Endothelial cell (in vitro differentiated cells): ENCODE measurements around the gene CALM3. TPM values are rescaled to one million over a fixed set of nuclear protein-coding genes. Genes with fewer than 3 reads are reported as not detected.

ENCODE experiments used
- DNase-seq: peaks from one replicate; pipeline ENCODE4 v3.0.0; 2021; ENCODE audit warnings: low spot score
- H3K27ac Mint-ChIP-seq: one replicate; pipeline ENCODE4 v1.8.0; 2021; ENCODE audit warnings: mixed read lengths, inconsistent platforms; ENCODE audit not compliant: unreplicated experiment
- H3K27me3 Mint-ChIP-seq: one replicate; pipeline ENCODE4 v1.8.0; 2021; ENCODE audit warnings: mild to moderate bottlenecking, moderate library complexity, mixed read lengths, inconsistent platforms; ENCODE audit not compliant: unreplicated experiment
- H3K36me3 Mint-ChIP-seq: one replicate; pipeline ENCODE4 v1.8.0; 2021; ENCODE audit warnings: mild to moderate bottlenecking, low read depth, mixed read lengths, inconsistent platforms; ENCODE audit not compliant: unreplicated experiment
- H3K4me1 Mint-ChIP-seq: one replicate; pipeline ENCODE4 v1.8.0; 2021; ENCODE audit warnings: mild to moderate bottlenecking, mixed read lengths, inconsistent platforms; ENCODE audit not compliant: unreplicated experiment
- H3K4me3 Mint-ChIP-seq: one replicate; pipeline ENCODE4 v1.8.0; 2021; ENCODE audit warnings: mild to moderate bottlenecking, mixed read lengths, inconsistent platforms; ENCODE audit not compliant: unreplicated experiment
- H3K9me3 Mint-ChIP-seq: one replicate; pipeline ENCODE4 v1.8.0; 2021; ENCODE audit warnings: mixed read lengths, inconsistent platforms; ENCODE audit not compliant: unreplicated experiment
- CTCF ChIP-seq: fragments of 200-600 bp; sonication (generic); IDR thresholded peaks from one replicate; pipeline ENCODE4 v1.5.0; 2021; ENCODE audit warnings: antibody characterized with exemption; ENCODE audit not compliant: unreplicated experiment
- total RNA-seq: library from RNA; stranded (reverse); fragmentation: NEBNext Ultra II Directional; extraction: Animal tissue kit (Norgen Biotek cat#: 25700); gene quantifications from one replicate; pipeline ENCODE4 v1.2.1, GENCODE V29; 2021; ENCODE audit not compliant: unreplicated experiment

The CALM3 gene
- total RNA-seq, 1 donor from 2014 or later: 564 TPM

GRCh38 chr19:46606681-46607447, 5.7 kb downstream of the CALM3 start:
- Mint-ChIP-seq H3K27ac (peak overlapping the region; percentile 20), H3K4me1 (peaks cover 20% of the 10 kb centered on the region), H3K4me3 (peak overlapping the region; percentile 70), H3K36me3 (peaks cover 28% of the 10 kb centered on the region), H3K27me3 (peaks cover 20% of the 10 kb centered on the region), H3K9me3 (no peaks in the 10 kb centered on the region)
- DNase-seq: no peak
- TF ChIP-seq CTCF: no peak

- DNase-seq: no peak
- TF ChIP-seq CTCF: no peak
- Mint-ChIP-seq H3K9me3 (no peaks in the 10 kb centered on the region), H3K27ac (no peak overlapping the region), H3K27me3 (peaks cover 22% of the 10 kb centered on the region), H3K36me3 (peaks cover 28% of the 10 kb centered on the region), H3K4me3 (peak overlapping the region; percentile 59), H3K4me1 (peaks cover 15% of the 10 kb centered on the region)
Measured at GRCh38 chr19:46607448-46607841, 6.3 kb downstream of the CALM3 start.

- H3K27ac Mint-ChIP-seq: no peak overlapping the region
- peaks cover 22% of the 10 kb centered on the region for H3K27me3 Mint-ChIP-seq
- H3K4me3 Mint-ChIP-seq: peak overlapping the region; percentile 47
- no peak for TF ChIP-seq CTCF
- no peak for DNase-seq
- H3K9me3 Mint-ChIP-seq: no peaks in the 10 kb centered on the region
- H3K36me3 Mint-ChIP-seq: peaks cover 28% of the 10 kb centered on the region
- H3K4me1 Mint-ChIP-seq: peaks cover 9% of the 10 kb centered on the region
Measured at GRCh38 chr19:46608178-46608577, 7.0 kb downstream of the CALM3 start.

GRCh38 chr19:46608581-46609345, 7.6 kb downstream of the CALM3 start:
- DNase-seq: no peak
- Mint-ChIP-seq H3K9me3 (no peaks in the 10 kb centered on the region), H3K27ac (peak overlapping the region; percentile 52), H3K4me3 (peak overlapping the region; percentile 84), H3K27me3 (peaks cover 21% of the 10 kb centered on the region), H3K36me3 (peaks cover 28% of the 10 kb centered on the region), H3K4me1 (peaks cover 3% of the 10 kb centered on the region)
- TF ChIP-seq CTCF: no peak
